Epithelial cell of esophagus (primary cell): ENCODE measurements around the gene KIAA0319L.
"Not testable (repeated sequence)": the region's sequence is repeated elsewhere in the genome, so short reads cannot be mapped to it uniquely, and the experiment has no call there.

ENCODE experiments used
- DNase-seq: peaks from one replicate; pipeline ENCODE4 v3.0.0; 2010; ENCODE audit warnings: low read depth
- H3K4me3 ChIP-seq: 2 replicates; pipeline ENCODE4 v1.5.1; 2011; ENCODE audit warnings: mild to moderate bottlenecking, low read length, control low read depth
- CTCF ChIP-seq: IDR thresholded peaks from 2 replicates; pipeline ENCODE4 v1.5.1; 2011; ENCODE audit warnings: low read depth, mild to moderate bottlenecking, low read length, control low read depth, inconsistent platforms; ENCODE audit not compliant: insufficient read depth; ENCODE audit errors: missing control alignments

The KIAA0319L gene

GRCh38 chr1:35589516-35590427 lies 32.6 kb upstream of the KIAA0319L start:
- DNase-seq: no peak
- H3K4me3 ChIP-seq: no peak overlapping the region
- no peak for TF ChIP-seq CTCF

GRCh38 chr1:35588197-35588910 lies 31.2 kb upstream of the KIAA0319L start:
- H3K4me3 ChIP-seq: no peak overlapping the region
- DNase-seq: no peak
- no peak for TF ChIP-seq CTCF

- no peak for DNase-seq
- H3K4me3 ChIP-seq: no peak overlapping the region
- TF ChIP-seq CTCF: no peak
These were observed 30.5 kb upstream of the KIAA0319L start for GRCh38 chr1:35587736-35588135.

- H3K4me3 ChIP-seq: no peak overlapping the region
- no peak for TF ChIP-seq CTCF
- DNase-seq: no peak
These were observed 29.6 kb upstream of the KIAA0319L start for GRCh38 chr1:35586808-35587207.

GRCh38 chr1:35585805-35586204 lies 28.6 kb upstream of the KIAA0319L start:
- DNase-seq, H3K4me3 ChIP-seq: not testable (repeated sequence)

- H3K4me3 ChIP-seq: no peak overlapping the region
- no peak for DNase-seq
These were observed 28.1 kb upstream of the KIAA0319L start for GRCh38 chr1:35585281-35585680.

GRCh38 chr1:35581621-35582020 lies 24.4 kb upstream of the KIAA0319L start:
- not testable (repeated sequence) for DNase-seq, H3K4me3 ChIP-seq

More at GRCh38 chr1:35585281-35585680, 28.1 kb upstream of the KIAA0319L start:
- no peak for TF ChIP-seq CTCF

GRCh38 chr1:35580949-35581388 lies 23.8 kb upstream of the KIAA0319L start:
- no peak overlapping the region for H3K4me3 ChIP-seq
- no peak for TF ChIP-seq CTCF
- no peak for DNase-seq
